ENCODE data around the gene XKR8.

DNA sequence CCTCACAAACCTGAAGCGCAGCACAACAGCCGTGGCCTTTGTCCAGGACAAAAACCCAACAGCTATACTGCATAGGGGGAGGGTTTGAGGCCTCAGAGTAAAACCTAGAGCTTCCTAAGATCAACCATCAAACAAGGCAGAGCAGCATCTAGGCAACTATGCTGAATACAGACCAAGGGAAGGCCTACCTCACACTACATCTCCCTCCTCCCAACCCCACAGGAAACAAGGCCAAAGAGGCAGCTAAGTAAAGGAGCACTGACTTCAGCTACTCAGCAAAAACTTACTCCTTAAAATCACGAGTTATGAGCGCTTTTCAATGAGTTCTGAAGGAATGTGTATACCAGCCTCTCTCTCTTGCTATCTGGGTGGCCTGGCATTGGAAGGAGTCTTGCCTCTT, 12.4 kb downstream of the XKR8 start:
- no peak for TF ChIP-seq POLR2A (IDR thresholded peaks at IDR 0.05)
- TF ChIP-seq, protein P1, sequence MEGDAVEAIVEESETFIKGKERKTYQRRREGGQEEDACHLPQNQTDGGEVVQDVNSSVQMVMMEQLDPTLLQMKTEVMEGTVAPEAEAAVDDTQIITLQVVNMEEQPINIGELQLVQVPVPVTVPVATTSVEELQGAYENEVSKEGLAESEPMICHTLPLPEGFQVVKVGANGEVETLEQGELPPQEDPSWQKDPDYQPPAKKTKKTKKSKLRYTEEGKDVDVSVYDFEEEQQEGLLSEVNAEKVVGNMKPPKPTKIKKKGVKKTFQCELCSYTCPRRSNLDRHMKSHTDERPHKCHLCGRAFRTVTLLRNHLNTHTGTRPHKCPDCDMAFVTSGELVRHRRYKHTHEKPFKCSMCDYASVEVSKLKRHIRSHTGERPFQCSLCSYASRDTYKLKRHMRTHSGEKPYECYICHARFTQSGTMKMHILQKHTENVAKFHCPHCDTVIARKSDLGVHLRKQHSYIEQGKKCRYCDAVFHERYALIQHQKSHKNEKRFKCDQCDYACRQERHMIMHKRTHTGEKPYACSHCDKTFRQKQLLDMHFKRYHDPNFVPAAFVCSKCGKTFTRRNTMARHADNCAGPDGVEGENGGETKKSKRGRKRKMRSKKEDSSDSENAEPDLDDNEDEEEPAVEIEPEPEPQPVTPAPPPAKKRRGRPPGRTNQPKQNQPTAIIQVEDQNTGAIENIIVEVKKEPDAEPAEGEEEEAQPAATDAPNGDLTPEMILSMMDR (IDR thresholded peaks at IDR 0.05) = no peak

Measured in testis (tissue), 2 donors.